ENCODE data around the gene PDCD4. TPM values are rescaled to one million over a fixed set of nuclear protein-coding genes. Genes with fewer than 3 reads are reported as not detected.

The PDCD4 gene
- total RNA-seq, 1 experiment from 2014 or later, result 133 TPM

- no peak overlapping the region for H3K27ac Mint-ChIP-seq (ENCODE audit: low read depth, unreplicated experiment)
- intact Hi-C loops (cut with micrococcal nuclease), result no loop called here
- no peak for DNase-seq (ENCODE audit: unreplicated experiment)
- no peaks in the 10 kb centered on the region for H3K27me3 Mint-ChIP-seq (ENCODE audit: insufficient read depth, unreplicated experiment)
- ChIA-PET POLR2A (interaction anchor here (0.7 to 1.9 kb wide), 6 partner anchors 9 to 31 kb away, joined by 3 to 7 read pairs (median 3); partner anchors contain the start of genes BBIP1 and SHOC2), CTCF (interaction anchor here (1.1 kb wide), 1 partner anchor 17 kb away, joined by 3 read pairs; no protein-coding TSS in a partner anchor)
- no TSS peak for BruUV-seq (replicated peaks)
- H3K36me3 Mint-ChIP-seq (ENCODE audit: insufficient read depth, unreplicated experiment), result peaks cover 17% of the 10 kb centered on the region
- no peak for TF ChIP-seq CTCF (IDR thresholded peaks at IDR 0.05; ENCODE audit: unreplicated experiment)
- peaks cover 21% of the 10 kb centered on the region for H3K4me1 Mint-ChIP-seq (ENCODE audit: insufficient read depth, unreplicated experiment)
- no peaks in the 10 kb centered on the region for H3K9me3 Mint-ChIP-seq (ENCODE audit: unreplicated experiment)
- no peak overlapping the region for H3K4me3 Mint-ChIP-seq (ENCODE audit: unreplicated experiment)
Observed at GRCh38 chr10:110947061-110947595, 75.4 kb downstream of the PDCD4 start.

Other genes with a start within 250 kb of the PDCD4 start
- gene RBM20, start 227.6 kb upstream of the PDCD4 start, total RNA-seq (2022), result not detected in 2 replicates
- gene BBIP1, start 47.3 kb downstream of the PDCD4 start, total RNA-seq (2022), result 46.9 and 68.7 TPM in 2 replicates
- 59.8 and 60.6 TPM in 2 replicates for gene SHOC2, start 47.7 kb downstream of the PDCD4 start, total RNA-seq (2022)
- not detected in 2 replicates for gene ADRA2A, start 205.1 kb downstream of the PDCD4 start, total RNA-seq (2022)

Measured in MCF 10A (cell line).